ENCODE data around the gene KMT2B. TPM values are rescaled to one million over a fixed set of nuclear protein-coding genes. Genes with fewer than 3 reads are reported as not detected.

The KMT2B gene
- total RNA-seq, 3 donors from 2014 or later, result 14.2 to 16.2 (median 16.1) TPM

DNA sequence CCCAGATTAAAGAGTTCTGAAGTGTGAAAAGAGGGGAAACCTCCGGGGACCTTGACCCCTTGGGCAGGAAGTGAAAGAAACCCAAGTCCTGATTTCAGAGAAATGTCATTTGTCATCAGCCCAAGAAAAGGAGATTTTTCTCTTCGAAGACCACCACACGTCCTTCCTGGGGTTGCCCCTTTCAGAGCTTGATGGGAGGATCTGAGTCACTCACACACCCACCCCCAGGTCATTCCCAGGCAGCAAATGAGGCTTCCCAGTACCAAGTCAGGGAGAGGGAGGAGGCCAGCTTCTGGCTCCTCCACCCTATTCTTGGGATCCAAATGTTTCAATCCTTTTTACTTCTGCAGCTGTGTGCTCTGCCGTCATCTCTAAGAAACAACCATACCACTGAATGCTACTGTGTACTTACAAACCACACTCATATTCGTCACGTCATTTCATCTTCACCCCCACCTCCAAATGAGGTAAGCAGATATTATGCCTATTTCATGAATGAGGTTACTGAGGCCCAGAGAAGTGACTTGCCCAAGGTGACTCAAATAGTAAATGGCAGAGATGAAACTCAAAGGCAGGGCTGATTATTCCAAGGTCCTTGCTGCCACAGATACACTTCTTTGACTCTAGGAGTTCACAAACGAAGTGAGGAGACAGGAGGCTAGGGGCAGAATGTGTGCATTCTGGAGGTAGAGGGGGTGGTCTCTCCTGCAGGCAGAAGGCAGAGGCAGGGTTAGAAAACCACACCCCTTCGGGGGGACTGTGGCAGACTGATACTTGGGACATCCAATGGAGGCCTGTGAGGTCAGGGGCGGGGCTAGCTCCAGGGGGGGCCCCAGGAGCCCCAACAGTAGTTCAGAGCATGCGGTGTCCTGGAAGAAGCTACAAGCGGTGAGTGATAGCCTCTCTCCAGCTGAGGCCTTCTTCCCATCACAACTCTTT, 5.0 kb upstream of the KMT2B start:
- Histone ChIP-seq H3K27ac (no peak overlapping the region), H3K4me3 (no peak overlapping the region), H3K4me1 (peaks cover 8% of the 10 kb centered on the region in 2 donors), H3K9me3 (no peaks in the 10 kb centered on the region), H3K36me3 (no peaks in the 10 kb centered on the region), H3K27me3 (no peaks in the 10 kb centered on the region)
- no peak for DNase-seq (ENCODE audit: low spot score in 2 of 2)
- intact Hi-C loops (cut with DNase I; ENCODE audit: low total_unique reads), result no loop called here
- no peak for TF ChIP-seq POLR2AphosphoS5 (IDR thresholded peaks at IDR 0.05)
- no peak for TF ChIP-seq POLR2A (IDR thresholded peaks at IDR 0.05)
- TF ChIP-seq, protein P1, sequence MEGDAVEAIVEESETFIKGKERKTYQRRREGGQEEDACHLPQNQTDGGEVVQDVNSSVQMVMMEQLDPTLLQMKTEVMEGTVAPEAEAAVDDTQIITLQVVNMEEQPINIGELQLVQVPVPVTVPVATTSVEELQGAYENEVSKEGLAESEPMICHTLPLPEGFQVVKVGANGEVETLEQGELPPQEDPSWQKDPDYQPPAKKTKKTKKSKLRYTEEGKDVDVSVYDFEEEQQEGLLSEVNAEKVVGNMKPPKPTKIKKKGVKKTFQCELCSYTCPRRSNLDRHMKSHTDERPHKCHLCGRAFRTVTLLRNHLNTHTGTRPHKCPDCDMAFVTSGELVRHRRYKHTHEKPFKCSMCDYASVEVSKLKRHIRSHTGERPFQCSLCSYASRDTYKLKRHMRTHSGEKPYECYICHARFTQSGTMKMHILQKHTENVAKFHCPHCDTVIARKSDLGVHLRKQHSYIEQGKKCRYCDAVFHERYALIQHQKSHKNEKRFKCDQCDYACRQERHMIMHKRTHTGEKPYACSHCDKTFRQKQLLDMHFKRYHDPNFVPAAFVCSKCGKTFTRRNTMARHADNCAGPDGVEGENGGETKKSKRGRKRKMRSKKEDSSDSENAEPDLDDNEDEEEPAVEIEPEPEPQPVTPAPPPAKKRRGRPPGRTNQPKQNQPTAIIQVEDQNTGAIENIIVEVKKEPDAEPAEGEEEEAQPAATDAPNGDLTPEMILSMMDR (IDR thresholded peaks at IDR 0.05), result no peak

- DNase-seq (ENCODE audit: low spot score in 2 of 2), result no peak
- Histone ChIP-seq H3K36me3 (no peaks in the 10 kb centered on the region), H3K4me1 (peaks cover 8% of the 10 kb centered on the region in 2 donors), H3K27me3 (no peaks in the 10 kb centered on the region), H3K27ac (no peak overlapping the region), H3K4me3 (no peak overlapping the region), H3K9me3 (no peaks in the 10 kb centered on the region)
- TF ChIP-seq, protein P1 (IDR thresholded peaks at IDR 0.05), result no peak
- TF ChIP-seq POLR2AphosphoS5 (IDR thresholded peaks at IDR 0.05) (no peak), POLR2A (IDR thresholded peaks at IDR 0.05) (no peak)
- intact Hi-C loops (cut with DNase I; ENCODE audit: low total_unique reads), result no loop called here
Observed at GRCh38 chr19:35713506-35713850, 4.3 kb upstream of the KMT2B start.

- Histone ChIP-seq H3K27ac (no peak overlapping the region), H3K4me3 (no peak overlapping the region), H3K4me1 (peaks cover 11 to 12% of the 10 kb centered on the region in 2 donors), H3K36me3 (no peaks in the 10 kb centered on the region), H3K27me3 (no peaks in the 10 kb centered on the region), H3K9me3 (no peaks in the 10 kb centered on the region)
- no peak for DNase-seq (ENCODE audit: low spot score in 2 of 2)
- TF ChIP-seq, protein P1 (IDR thresholded peaks at IDR 0.05), result no peak
- TF ChIP-seq POLR2A (IDR thresholded peaks at IDR 0.05) (no peak), POLR2AphosphoS5 (IDR thresholded peaks at IDR 0.05) (no peak)
- intact Hi-C loops (cut with DNase I; ENCODE audit: low total_unique reads), result no loop called here
Observed at GRCh38 chr19:35713904-35714495, 3.8 kb upstream of the KMT2B start.

- intact Hi-C loops (cut with DNase I; ENCODE audit: low total_unique reads), result no loop called here
- TF ChIP-seq, protein P1 (IDR thresholded peaks at IDR 0.05), result no peak
- TF ChIP-seq POLR2AphosphoS5 (IDR thresholded peaks at IDR 0.05) (no peak), POLR2A (IDR thresholded peaks at IDR 0.05) (no peak)
- Histone ChIP-seq H3K4me3 (no peak overlapping the region), H3K9me3 (no peaks in the 10 kb centered on the region), H3K27me3 (no peaks in the 10 kb centered on the region), H3K27ac (no peak overlapping the region), H3K4me1 (peaks cover 17 to 19% of the 10 kb centered on the region in 2 donors), H3K36me3 (no peaks in the 10 kb centered on the region)
- no peak for DNase-seq (ENCODE audit: low spot score in 2 of 2)
Observed at GRCh38 chr19:35714601-35715354, 3.0 kb upstream of the KMT2B start.

All from breast epithelium (tissue), 4 donors.